Activated CD8-positive, alpha-beta memory T cell treated with anti-CD3 and anti-CD28 coated beads for 24 hours (primary cell): ENCODE data around the gene PLA2G4F.

Source experiments
- DNase-seq: peaks from one replicate; pipeline ENCODE4 v3.0.0-alpha.2; 2020

Gene PLA2G4F

GRCh38 chr15:42163291-42163690 lies 6.9 kb upstream of the PLA2G4F start:
- DNase-seq = no peak

GRCh38 chr15:42160136-42160535 lies 3.7 kb upstream of the PLA2G4F start:
- no peak for DNase-seq

GRCh38 chr15:42159381-42160015 lies 3.1 kb upstream of the PLA2G4F start:
- no peak for DNase-seq

- DNase-seq = no peak
Observed at GRCh38 chr15:42158941-42159340, 2.5 kb upstream of the PLA2G4F start.

- DNase-seq = no peak
Observed at GRCh38 chr15:42157981-42158765, 1.7 kb upstream of the PLA2G4F start.

- no peak for DNase-seq
Observed at GRCh38 chr15:42157381-42157780, 945 bp upstream of the PLA2G4F start.

GRCh38 chr15:42155546-42156242 lies 742 bp downstream of the PLA2G4F start:
- no peak for DNase-seq

GRCh38 chr15:42154956-42155355 lies 1.5 kb downstream of the PLA2G4F start:
- no peak for DNase-seq

GRCh38 chr15:42154212-42154941 lies 2.1 kb downstream of the PLA2G4F start:
- no peak for DNase-seq

- no peak for DNase-seq
Observed at GRCh38 chr15:42153874-42154211, 2.6 kb downstream of the PLA2G4F start.

GRCh38 chr15:42152921-42153698 lies 3.3 kb downstream of the PLA2G4F start:
- DNase-seq = no peak

- DNase-seq = no peak
Observed at GRCh38 chr15:42152196-42152920, 4.1 kb downstream of the PLA2G4F start.

- DNase-seq = no peak
Observed at GRCh38 chr15:42151736-42152135, 4.7 kb downstream of the PLA2G4F start.

- no peak for DNase-seq
Observed at GRCh38 chr15:42151141-42151561, 5.3 kb downstream of the PLA2G4F start.

- DNase-seq = no peak
Observed at GRCh38 chr15:42150219-42150970, 6.0 kb downstream of the PLA2G4F start.

GRCh38 chr15:42149493-42150218 lies 6.8 kb downstream of the PLA2G4F start:
- DNase-seq = no peak

- no peak for DNase-seq
Observed at GRCh38 chr15:42148808-42149492, 7.5 kb downstream of the PLA2G4F start.

GRCh38 chr15:42147431-42147735 lies 9.1 kb downstream of the PLA2G4F start:
- DNase-seq = no peak

GRCh38 chr15:42146551-42147430 lies 9.6 kb downstream of the PLA2G4F start:
- DNase-seq = no peak
